T-helper 1 cell treated with Interleukin-12 subunit alpha and Interleukin-12 subunit beta and Interleukin-4 antibody, amounts not matched to agents 30 μg/mL and 1 μg/mL, for 36 hours (primary cell): ENCODE measurements around the gene CHSY1.

Experiments
- H3K27ac Mint-ChIP-seq: one replicate; pipeline ENCODE4 v1.8.0; 2021; ENCODE audit warnings: mild to moderate bottlenecking, mixed read lengths
- H3K27me3 Mint-ChIP-seq: one replicate; pipeline ENCODE4 v1.8.0; 2021; ENCODE audit warnings: low read depth, mixed read lengths
- H3K36me3 Mint-ChIP-seq: one replicate; pipeline ENCODE4 v1.8.0; 2021; ENCODE audit warnings: low read depth, mixed read lengths
- H3K4me1 Mint-ChIP-seq: one replicate; pipeline ENCODE4 v1.8.0; 2021; ENCODE audit warnings: low read depth, mixed read lengths
- H3K4me3 Mint-ChIP-seq: one replicate; pipeline ENCODE4 v1.8.0; 2021; ENCODE audit warnings: mild to moderate bottlenecking, moderate library complexity, mixed read lengths
- H3K9me3 Mint-ChIP-seq: one replicate; pipeline ENCODE4 v1.8.0; 2021; ENCODE audit warnings: mixed read lengths

CHSY1 gene

GRCh38 chr15:101159936-101160815 is 91.7 kb downstream of the CHSY1 start:
- H3K9me3 Mint-ChIP-seq = peaks cover 19% of the 10 kb centered on the region
- peak overlapping the region; percentile 26 for H3K4me3 Mint-ChIP-seq
- peaks cover 48% of the 10 kb centered on the region for H3K4me1 Mint-ChIP-seq
- H3K36me3 Mint-ChIP-seq = peaks cover 19% of the 10 kb centered on the region
- peak overlapping the region; percentile 87 for H3K27ac Mint-ChIP-seq
- no peaks in the 10 kb centered on the region for H3K27me3 Mint-ChIP-seq

- Mint-ChIP-seq H3K4me3 (peak overlapping the region; percentile 26), H3K27me3 (no peaks in the 10 kb centered on the region), H3K4me1 (peaks cover 47% of the 10 kb centered on the region), H3K9me3 (peaks cover 11% of the 10 kb centered on the region), H3K27ac (peak overlapping the region; percentile 87), H3K36me3 (peaks cover 12% of the 10 kb centered on the region)
Observed at GRCh38 chr15:101159096-101159935, 92.5 kb downstream of the CHSY1 start.

- peaks cover 2% of the 10 kb centered on the region for H3K9me3 Mint-ChIP-seq
- H3K27me3 Mint-ChIP-seq = no peaks in the 10 kb centered on the region
- H3K36me3 Mint-ChIP-seq = peaks cover 7% of the 10 kb centered on the region
- no peak overlapping the region for H3K4me3 Mint-ChIP-seq
- H3K4me1 Mint-ChIP-seq = peaks cover 42% of the 10 kb centered on the region
- H3K27ac Mint-ChIP-seq = no peak overlapping the region
Observed at GRCh38 chr15:101158166-101159095, 93.4 kb downstream of the CHSY1 start.

- Mint-ChIP-seq H3K4me3 (no peak overlapping the region), H3K27ac (no peak overlapping the region), H3K36me3 (peaks cover 6% of the 10 kb centered on the region), H3K9me3 (no peaks in the 10 kb centered on the region), H3K4me1 (peaks cover 44% of the 10 kb centered on the region), H3K27me3 (no peaks in the 10 kb centered on the region)
Observed at GRCh38 chr15:101157721-101158120, 94.1 kb downstream of the CHSY1 start.

- Mint-ChIP-seq H3K4me1 (peaks cover 39% of the 10 kb centered on the region), H3K27ac (no peak overlapping the region), H3K9me3 (no peaks in the 10 kb centered on the region), H3K27me3 (no peaks in the 10 kb centered on the region), H3K36me3 (peaks cover 1% of the 10 kb centered on the region), H3K4me3 (no peak overlapping the region)
Observed at GRCh38 chr15:101156509-101157159, 95.2 kb downstream of the CHSY1 start.

GRCh38 chr15:101156061-101156460 is 95.8 kb downstream of the CHSY1 start:
- no peaks in the 10 kb centered on the region for H3K9me3 Mint-ChIP-seq
- H3K4me3 Mint-ChIP-seq = no peak overlapping the region
- H3K27me3 Mint-ChIP-seq = no peaks in the 10 kb centered on the region
- peaks cover 1% of the 10 kb centered on the region for H3K36me3 Mint-ChIP-seq
- H3K4me1 Mint-ChIP-seq = peaks cover 40% of the 10 kb centered on the region
- H3K27ac Mint-ChIP-seq = no peak overlapping the region

GRCh38 chr15:101153801-101154656 is 97.8 kb downstream of the CHSY1 start:
- Mint-ChIP-seq H3K4me3 (no peak overlapping the region), H3K36me3 (no peaks in the 10 kb centered on the region), H3K4me1 (peaks cover 29% of the 10 kb centered on the region), H3K9me3 (no peaks in the 10 kb centered on the region), H3K27me3 (no peaks in the 10 kb centered on the region), H3K27ac (no peak overlapping the region)

GRCh38 chr15:101152914-101153313 is 98.9 kb downstream of the CHSY1 start:
- Mint-ChIP-seq H3K4me3 (no peak overlapping the region), H3K36me3 (no peaks in the 10 kb centered on the region), H3K27ac (no peak overlapping the region), H3K9me3 (no peaks in the 10 kb centered on the region), H3K27me3 (no peaks in the 10 kb centered on the region), H3K4me1 (peaks cover 28% of the 10 kb centered on the region)

- Mint-ChIP-seq H3K4me3 (peak overlapping the region; percentile 3), H3K4me1 (peaks cover 27% of the 10 kb centered on the region), H3K27me3 (no peaks in the 10 kb centered on the region), H3K27ac (peak overlapping the region; percentile 1), H3K36me3 (no peaks in the 10 kb centered on the region), H3K9me3 (no peaks in the 10 kb centered on the region)
Observed at GRCh38 chr15:101151288-101151687, 100.6 kb downstream of the CHSY1 start.

GRCh38 chr15:101150723-101151040 is 101.2 kb downstream of the CHSY1 start:
- Mint-ChIP-seq H3K27me3 (no peaks in the 10 kb centered on the region), H3K9me3 (no peaks in the 10 kb centered on the region)

GRCh38 chr15:101149864-101150722 is 101.8 kb downstream of the CHSY1 start:
- no peak overlapping the region for H3K27ac Mint-ChIP-seq
- no peaks in the 10 kb centered on the region for H3K36me3 Mint-ChIP-seq
- no peaks in the 10 kb centered on the region for H3K27me3 Mint-ChIP-seq
- peaks cover 35% of the 10 kb centered on the region for H3K4me1 Mint-ChIP-seq
- H3K9me3 Mint-ChIP-seq = no peaks in the 10 kb centered on the region
- H3K4me3 Mint-ChIP-seq = no peak overlapping the region

More at GRCh38 chr15:101150723-101151040, 101.2 kb downstream of the CHSY1 start:
- Mint-ChIP-seq H3K4me1 (peaks cover 31% of the 10 kb centered on the region), H3K36me3 (no peaks in the 10 kb centered on the region), H3K4me3 (no peak overlapping the region), H3K27ac (no peak overlapping the region)

- Mint-ChIP-seq H3K27ac (no peak overlapping the region), H3K4me3 (no peak overlapping the region), H3K27me3 (no peaks in the 10 kb centered on the region), H3K9me3 (no peaks in the 10 kb centered on the region), H3K4me1 (peaks cover 38% of the 10 kb centered on the region), H3K36me3 (no peaks in the 10 kb centered on the region)
Observed at GRCh38 chr15:101148881-101149664, 102.8 kb downstream of the CHSY1 start.
